Mucosa of gallbladder (tissue), 1 donor: ENCODE data around the gene EEF1B2. TPM values are rescaled to one million over a fixed set of nuclear protein-coding genes. Genes with fewer than 3 reads are reported as not detected.
A peak's percentile ranks its signal among the peaks of the same experiment; 100 is the strongest.
"Not testable (repeated sequence)": the region's sequence is repeated elsewhere in the genome, so short reads cannot be mapped to it uniquely, and the experiment has no call there.

Experiments
- DNase-seq: peaks from one replicate; pipeline ENCODE4 v3.0.0-alpha.2; 2020; ENCODE audit warnings: low spot score
- total RNA-seq: library from RNA; stranded (reverse); gene quantifications from one replicate; pipeline ENCODE4 v1.2.1, GENCODE V29; 2021
- donor health status: DM: no; HTN: no; CAD: no.

The EEF1B2 gene
- 294 TPM for total RNA-seq

GRCh38 chr2:206159346-206160124 lies at the start of gene EEF1B2, which contains the start of gene NDUFS1:
Gene EEF1B2, plus strand, starts transcription at chr2:206159895. Its CDS starts 85 bp downstream, at chr2:206159980.
Gene NDUFS1, minus strand, starts transcription at chr2:206159444. Its CDS starts 5,766 bp downstream, at chr2:206153678.
- peak; percentile 97 for DNase-seq

- DNase-seq: no peak
Measured at GRCh38 chr2:206112108-206112507, 47.6 kb upstream of the EEF1B2 start.

- no peak for DNase-seq
Measured at GRCh38 chr2:206112846-206113547, 46.7 kb upstream of the EEF1B2 start.

DNA sequence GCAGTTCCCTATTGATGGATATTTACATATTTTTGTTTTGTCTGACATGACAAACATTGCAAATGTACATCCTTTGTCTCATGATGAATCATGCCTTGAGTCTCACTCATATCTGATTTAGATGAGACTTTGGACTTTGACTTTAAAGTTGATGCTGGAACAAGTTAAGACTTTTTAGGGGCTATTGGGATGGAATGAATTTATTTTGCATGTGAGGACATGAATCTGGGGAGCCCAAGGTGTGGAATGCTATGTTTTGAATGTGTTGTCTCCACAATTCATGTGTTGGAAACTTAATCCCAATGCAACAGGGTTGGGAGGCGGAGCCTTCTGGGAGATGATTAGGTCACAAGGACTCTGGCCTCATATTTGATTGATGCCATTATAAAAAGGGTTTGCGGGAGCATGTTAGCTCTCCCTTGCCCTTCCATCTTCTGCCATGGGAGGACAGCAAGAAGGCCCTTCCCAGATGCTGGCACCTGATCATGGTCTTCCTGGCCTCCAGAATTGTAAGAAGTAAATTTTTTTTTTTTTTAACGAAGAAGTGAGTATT lies 44.6 kb upstream of the EEF1B2 start:
- DNase-seq: no peak

DNA sequence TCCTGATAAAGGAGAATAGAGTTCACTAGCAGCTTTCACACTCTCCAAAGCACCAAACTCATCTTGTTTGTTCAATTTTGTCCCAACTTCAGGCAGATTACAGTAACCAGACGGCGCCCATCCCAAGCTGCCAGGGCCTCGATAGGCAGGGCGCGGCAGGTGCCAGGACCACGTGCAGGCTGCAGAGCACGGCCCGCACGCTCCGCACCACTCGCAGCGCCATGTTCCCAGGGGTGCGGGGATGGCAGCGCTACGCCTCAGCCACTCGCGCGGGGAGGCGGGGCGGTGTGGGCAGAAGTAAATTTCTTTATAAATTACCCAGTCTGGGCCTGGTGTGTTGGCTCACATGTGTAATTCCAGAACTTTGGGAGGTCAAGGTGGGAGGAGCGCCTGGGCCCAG lies 43.4 kb upstream of the EEF1B2 start:
- DNase-seq: no peak

DNA sequence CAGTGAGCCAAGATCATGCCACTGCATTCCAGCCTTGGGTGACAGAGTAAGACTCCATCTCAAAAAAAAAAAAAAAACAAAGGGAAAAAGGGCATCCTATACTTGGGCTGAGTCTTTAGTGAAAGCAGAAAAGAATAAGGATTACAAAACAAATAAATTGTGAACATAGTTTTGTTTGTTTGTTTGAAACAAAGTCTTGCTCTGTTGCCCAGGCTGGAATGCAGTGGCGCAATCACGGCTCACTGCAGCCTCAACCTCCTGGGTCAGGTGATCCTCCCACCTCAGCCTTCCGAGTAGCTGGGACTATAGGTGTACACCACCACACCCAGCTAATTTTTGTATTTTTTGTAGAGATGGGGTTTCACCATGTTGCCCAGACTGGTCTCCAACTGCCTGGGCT lies 37.1 kb upstream of the EEF1B2 start:
- DNase-seq: not testable (repeated sequence)

DNA sequence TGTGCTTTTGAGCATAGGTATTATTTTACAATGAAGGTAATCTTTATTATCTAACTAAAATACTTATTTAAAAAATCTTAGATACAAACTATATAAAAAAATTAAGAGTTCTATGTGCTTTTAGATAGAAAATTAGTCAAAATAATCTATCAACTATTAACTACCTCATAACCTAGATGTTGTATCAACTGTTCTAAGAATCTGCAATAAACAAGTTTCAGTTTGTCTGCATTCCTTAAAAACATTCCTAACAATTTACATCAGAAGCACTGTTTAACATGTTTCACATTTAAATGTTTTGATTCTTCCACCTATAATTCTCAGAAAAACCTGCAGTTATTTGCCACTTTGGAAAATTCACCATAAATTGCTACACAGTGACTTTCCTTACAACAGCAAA lies 33.8 kb upstream of the EEF1B2 start:
- no peak for DNase-seq

DNA sequence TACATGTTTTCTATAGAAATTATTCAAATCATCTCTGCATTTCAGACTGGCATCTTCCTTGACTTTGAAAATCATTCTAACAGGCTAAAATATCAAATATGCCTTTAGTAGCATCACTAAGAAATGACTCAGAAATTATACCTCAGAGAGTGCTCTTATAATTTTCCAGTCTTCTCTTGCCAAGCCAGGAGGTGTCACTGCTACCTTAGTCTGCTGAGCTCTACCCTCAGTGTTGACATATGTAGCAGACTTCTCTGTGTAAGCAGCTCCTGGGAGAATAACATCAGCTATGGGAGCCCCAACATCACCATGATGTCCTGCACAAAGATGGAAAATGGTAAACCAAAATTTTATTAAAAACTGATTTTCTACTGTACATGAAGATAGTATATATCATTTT lies 32.0 kb upstream of the EEF1B2 start:
- no peak for DNase-seq

- no peak for DNase-seq
Measured at GRCh38 chr2:206143451-206143850, 16.2 kb upstream of the EEF1B2 start.

- no peak for DNase-seq
Measured at GRCh38 chr2:206144383-206144782, 15.3 kb upstream of the EEF1B2 start.

- DNase-seq: no peak
Measured at GRCh38 chr2:206145665-206146064, 14.0 kb upstream of the EEF1B2 start.

DNA sequence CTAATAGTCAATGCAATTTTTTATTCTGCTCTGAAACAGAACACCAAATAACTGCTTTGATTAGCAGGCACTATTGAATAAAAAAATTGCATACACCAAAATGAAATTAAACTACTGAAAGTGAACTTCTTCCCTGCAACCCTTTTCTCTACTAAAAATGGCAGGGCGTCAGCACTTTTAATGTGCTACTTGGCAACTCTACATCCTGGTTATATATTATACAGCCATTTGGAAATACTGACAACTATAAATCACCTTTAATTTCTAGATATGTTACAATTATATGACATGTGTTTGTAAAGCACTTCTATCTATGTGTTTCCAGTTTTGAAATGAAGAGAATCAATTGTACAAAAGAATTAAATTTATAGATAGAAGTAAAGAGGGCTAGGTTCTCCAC lies 10.4 kb upstream of the EEF1B2 start:
- no peak for DNase-seq

DNA sequence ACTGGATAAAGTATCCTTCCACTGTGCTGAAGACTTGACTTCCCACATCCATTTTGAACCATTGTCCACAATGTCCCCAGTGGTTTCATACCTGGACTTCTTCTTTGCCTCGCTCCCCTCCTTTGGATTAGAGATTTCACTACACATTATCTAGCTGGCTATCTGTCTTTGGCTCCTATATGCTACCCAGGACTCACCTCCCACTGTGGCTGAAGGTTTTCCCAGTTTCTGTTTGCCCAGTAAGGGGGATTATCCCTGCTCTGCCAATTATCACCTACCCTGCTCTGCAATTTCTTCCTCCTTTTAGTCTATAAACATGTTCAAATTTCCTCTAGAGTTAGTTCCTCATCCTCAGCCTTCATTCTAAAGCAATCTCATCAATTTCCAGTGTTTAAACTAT lies 9.5 kb upstream of the EEF1B2 start:
- no peak for DNase-seq

DNA sequence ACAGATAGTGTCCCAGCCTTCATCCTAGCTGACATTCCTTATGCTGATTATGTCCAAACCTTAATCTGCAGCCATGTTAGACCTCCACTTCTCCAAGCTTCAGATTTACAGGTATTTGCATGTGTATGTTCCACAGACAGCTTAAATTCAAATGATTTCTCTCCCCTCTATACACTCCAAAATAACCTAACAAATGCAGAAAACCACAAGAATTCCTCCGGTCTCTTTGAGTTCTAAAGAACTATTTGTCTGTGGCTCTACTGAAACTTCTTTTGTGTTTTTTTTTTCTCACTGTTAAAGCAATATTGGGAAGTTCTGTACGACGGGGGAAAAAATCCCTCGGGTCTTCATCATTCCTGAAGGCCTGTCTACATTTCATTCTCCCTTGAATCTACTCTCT lies 9.1 kb upstream of the EEF1B2 start:
- no peak for DNase-seq

- DNase-seq: no peak
Measured at GRCh38 chr2:206154197-206154596, 5.5 kb upstream of the EEF1B2 start.

GRCh38 chr2:206157014-206157413 lies 2.7 kb upstream of the EEF1B2 start:
- not testable (repeated sequence) for DNase-seq

DNA sequence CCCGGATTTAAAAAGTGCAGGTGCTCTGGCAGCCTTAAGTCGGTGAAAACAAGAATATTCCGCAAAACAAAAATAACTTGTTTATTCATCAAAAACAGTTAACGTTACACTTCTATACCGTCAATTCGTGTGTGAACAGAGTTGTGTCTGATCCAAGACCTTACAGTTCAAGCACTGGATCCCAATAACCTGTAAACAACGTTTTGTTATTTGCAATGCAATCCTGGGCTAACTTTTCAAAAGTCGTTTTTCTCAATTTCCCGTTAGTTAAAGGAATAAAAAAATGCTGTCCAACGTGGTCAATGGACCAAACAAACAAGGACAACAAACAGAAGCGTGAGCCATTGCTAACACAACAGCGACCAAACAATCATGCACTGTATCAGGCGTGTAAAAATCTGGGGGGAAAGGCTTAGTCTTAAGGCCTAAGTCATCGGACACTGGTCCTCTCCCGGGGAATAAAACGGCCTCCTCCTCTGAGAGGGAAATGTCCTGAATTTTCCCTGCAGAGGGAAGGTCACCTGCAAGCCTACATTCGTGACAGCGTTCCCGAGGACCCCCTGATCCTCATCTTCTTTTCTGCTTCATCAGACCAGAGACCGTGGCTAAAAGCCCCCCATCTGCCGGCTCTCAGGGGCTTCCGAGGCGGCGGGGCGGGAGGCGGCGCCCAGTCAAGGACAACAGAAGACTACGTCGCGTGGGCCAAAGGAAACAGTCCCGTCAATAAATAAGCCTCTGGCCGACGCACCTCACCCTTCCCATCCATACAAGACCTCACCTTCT lies 941 bp upstream of the EEF1B2 start:
- DNase-seq: no peak

DNA sequence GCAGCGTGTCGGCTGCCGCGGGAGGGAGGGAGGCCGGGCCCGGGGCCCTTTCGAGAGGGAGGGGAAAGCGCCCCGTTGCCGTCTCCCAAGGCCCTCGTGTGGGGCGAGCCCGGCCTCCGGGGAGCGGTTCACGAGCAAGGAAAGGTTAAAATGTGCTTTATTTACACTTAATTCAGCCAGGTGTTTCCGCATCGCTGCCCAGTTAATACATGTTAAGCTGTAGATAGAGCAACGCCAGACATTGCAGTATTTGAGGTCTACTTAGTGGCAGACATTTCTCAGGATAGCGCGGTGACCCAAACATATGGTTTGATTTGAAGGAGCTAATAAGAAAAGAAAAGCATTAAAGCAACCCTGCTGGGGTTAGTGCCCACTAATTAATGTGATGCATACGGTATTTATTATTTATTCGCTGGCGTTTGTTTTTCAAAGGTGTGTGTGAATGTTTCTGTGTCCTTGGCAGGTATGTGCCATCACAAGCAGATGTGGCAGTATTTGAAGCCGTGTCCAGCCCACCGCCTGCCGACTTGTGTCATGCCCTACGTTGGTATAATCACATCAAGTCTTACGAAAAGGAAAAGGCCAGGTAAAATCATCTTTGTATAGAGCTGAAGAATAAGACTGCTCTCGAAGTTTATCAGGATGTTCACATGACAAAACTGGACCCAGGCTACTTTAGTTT lies 571 bp downstream of the EEF1B2 start:
- DNase-seq: no peak

DNA sequence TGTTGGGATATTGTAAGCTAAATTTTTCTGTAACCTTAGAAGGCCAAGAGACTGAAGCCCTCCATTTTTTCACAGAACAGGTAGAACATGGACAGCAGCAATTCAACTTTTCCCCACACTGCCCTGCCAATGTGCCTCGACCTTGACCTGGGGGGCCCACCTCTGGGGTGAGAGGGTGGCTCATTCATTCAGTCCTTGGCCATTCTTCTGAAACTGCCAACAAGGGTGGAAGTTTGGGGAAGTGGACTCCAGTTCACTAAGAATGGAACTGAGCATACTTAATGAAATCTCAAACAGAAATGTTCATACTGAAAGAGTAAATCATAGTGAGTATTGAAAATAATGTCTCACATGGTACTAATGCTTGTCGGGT lies 1.1 kb downstream of the EEF1B2 start:
- DNase-seq: no peak

DNA sequence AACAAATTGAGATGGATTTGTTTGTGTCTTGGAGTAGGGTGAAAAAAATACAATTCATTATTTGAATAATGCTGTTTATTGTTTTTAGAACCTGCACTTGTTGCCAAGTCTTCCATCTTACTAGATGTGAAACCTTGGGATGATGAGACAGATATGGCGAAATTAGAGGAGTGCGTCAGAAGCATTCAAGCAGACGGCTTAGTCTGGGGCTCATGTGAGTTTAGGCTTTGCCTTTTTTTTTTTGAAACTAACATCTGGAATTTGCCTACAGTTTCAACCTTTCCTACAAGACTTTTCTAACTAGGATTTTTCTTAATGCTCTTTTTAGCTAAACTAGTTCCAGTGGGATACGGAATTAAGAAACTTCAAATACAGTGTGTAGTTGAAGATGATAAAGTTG lies 2.7 kb downstream of the EEF1B2 start:
- DNase-seq: not testable (repeated sequence)

- no peak for DNase-seq
Measured at GRCh38 chr2:206163251-206163880, 3.7 kb downstream of the EEF1B2 start.
